ENCODE results near the gene DACT2.

DNA sequence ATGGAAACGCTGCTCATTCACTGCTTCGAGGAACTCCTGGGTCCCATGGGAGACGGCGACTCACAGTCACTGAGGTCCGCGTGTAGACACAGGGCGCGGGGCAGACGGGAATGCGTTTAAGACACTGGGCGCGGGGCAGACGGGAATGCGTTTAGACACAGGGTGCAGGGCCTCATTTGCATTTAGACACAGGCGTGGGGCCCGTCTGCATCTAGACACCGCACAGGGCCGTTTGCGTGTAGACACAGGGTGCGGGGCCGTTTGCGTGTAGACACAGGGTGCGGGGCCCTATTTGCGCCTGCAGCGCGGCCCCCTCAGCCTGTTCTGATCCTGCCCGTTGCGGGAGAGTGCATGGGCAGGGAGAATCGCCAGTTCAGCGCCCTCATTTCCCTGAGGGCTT lies 10.4 kb downstream of the DACT2 start:
- TF ChIP-seq, protein P1, sequence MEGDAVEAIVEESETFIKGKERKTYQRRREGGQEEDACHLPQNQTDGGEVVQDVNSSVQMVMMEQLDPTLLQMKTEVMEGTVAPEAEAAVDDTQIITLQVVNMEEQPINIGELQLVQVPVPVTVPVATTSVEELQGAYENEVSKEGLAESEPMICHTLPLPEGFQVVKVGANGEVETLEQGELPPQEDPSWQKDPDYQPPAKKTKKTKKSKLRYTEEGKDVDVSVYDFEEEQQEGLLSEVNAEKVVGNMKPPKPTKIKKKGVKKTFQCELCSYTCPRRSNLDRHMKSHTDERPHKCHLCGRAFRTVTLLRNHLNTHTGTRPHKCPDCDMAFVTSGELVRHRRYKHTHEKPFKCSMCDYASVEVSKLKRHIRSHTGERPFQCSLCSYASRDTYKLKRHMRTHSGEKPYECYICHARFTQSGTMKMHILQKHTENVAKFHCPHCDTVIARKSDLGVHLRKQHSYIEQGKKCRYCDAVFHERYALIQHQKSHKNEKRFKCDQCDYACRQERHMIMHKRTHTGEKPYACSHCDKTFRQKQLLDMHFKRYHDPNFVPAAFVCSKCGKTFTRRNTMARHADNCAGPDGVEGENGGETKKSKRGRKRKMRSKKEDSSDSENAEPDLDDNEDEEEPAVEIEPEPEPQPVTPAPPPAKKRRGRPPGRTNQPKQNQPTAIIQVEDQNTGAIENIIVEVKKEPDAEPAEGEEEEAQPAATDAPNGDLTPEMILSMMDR (IDR thresholded peaks at IDR 0.05; ENCODE audit: borderline replicate concordance, extremely low read depth, low read length, poor library complexity, severe bottlenecking) = no peak
- no peak for TF ChIP-seq EZH2 (IDR thresholded peaks at IDR 0.05; ENCODE audit: borderline replicate concordance, low read depth, low read length, severe bottlenecking)
